ENCODE results near the gene ITGB3. TPM values are rescaled to one million over a fixed set of nuclear protein-coding genes. Genes with fewer than 3 reads are reported as not detected.

ITGB3 gene
- total and polyA plus RNA-seq, 7 donors = 0.69 to 62.7 (median 28.5) TPM

GRCh38 chr17:47330548-47330947 lies 76.9 kb downstream of the ITGB3 start:
- TF ChIP-seq, protein P1, sequence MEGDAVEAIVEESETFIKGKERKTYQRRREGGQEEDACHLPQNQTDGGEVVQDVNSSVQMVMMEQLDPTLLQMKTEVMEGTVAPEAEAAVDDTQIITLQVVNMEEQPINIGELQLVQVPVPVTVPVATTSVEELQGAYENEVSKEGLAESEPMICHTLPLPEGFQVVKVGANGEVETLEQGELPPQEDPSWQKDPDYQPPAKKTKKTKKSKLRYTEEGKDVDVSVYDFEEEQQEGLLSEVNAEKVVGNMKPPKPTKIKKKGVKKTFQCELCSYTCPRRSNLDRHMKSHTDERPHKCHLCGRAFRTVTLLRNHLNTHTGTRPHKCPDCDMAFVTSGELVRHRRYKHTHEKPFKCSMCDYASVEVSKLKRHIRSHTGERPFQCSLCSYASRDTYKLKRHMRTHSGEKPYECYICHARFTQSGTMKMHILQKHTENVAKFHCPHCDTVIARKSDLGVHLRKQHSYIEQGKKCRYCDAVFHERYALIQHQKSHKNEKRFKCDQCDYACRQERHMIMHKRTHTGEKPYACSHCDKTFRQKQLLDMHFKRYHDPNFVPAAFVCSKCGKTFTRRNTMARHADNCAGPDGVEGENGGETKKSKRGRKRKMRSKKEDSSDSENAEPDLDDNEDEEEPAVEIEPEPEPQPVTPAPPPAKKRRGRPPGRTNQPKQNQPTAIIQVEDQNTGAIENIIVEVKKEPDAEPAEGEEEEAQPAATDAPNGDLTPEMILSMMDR (IDR thresholded peaks at IDR 0.05) = no peak
- TF ChIP-seq POLR2AphosphoS5 (IDR thresholded peaks at IDR 0.05) (no peak), EP300 (IDR thresholded peaks at IDR 0.05) (no peak), POLR2A (IDR thresholded peaks at IDR 0.05) (no peak)
- H3K4me3 ChIP-seq = no peak overlapping the region

GRCh38 chr17:47332287-47332686 lies 78.7 kb downstream of the ITGB3 start:
- intact Hi-C loops (cut with DNase I) = no loop called here
- no peaks in the 10 kb centered on the region for H3K9me3 ChIP-seq
- no peaks in the 10 kb centered on the region for H3K27me3 ChIP-seq
- TF ChIP-seq POLR2A (IDR thresholded peaks at IDR 0.05) = no peak
- no peak for TF ChIP-seq EP300 (IDR thresholded peaks at IDR 0.05)
- TF ChIP-seq, protein P1 (IDR thresholded peaks at IDR 0.05) = no peak
- TF ChIP-seq POLR2AphosphoS5 (IDR thresholded peaks at IDR 0.05) = no peak
- H3K4me1 ChIP-seq = no peaks in the 10 kb centered on the region
- DNase-seq = no peak
- H3K27ac ChIP-seq = no peak overlapping the region
- no peak overlapping the region for H3K4me3 ChIP-seq
- peaks cover 0 to 15% (median 0%) of the 10 kb centered on the region in 4 donors for H3K36me3 ChIP-seq

More at GRCh38 chr17:47330548-47330947, 76.9 kb downstream of the ITGB3 start:
- H3K27me3 ChIP-seq = no peaks in the 10 kb centered on the region
- no peaks in the 10 kb centered on the region for H3K9me3 ChIP-seq
- H3K4me1 ChIP-seq = no peaks in the 10 kb centered on the region
- 95 to 97% methylated on average over 2 of the region's 2 CpGs for WGBS, 2 donors
- DNase-seq = no peak
- H3K36me3 ChIP-seq = peaks cover 0 to 11% (median 0%) of the 10 kb centered on the region in 4 donors
- intact Hi-C loops (cut with DNase I) = no loop called here
- H3K27ac ChIP-seq = no peak overlapping the region

DNA sequence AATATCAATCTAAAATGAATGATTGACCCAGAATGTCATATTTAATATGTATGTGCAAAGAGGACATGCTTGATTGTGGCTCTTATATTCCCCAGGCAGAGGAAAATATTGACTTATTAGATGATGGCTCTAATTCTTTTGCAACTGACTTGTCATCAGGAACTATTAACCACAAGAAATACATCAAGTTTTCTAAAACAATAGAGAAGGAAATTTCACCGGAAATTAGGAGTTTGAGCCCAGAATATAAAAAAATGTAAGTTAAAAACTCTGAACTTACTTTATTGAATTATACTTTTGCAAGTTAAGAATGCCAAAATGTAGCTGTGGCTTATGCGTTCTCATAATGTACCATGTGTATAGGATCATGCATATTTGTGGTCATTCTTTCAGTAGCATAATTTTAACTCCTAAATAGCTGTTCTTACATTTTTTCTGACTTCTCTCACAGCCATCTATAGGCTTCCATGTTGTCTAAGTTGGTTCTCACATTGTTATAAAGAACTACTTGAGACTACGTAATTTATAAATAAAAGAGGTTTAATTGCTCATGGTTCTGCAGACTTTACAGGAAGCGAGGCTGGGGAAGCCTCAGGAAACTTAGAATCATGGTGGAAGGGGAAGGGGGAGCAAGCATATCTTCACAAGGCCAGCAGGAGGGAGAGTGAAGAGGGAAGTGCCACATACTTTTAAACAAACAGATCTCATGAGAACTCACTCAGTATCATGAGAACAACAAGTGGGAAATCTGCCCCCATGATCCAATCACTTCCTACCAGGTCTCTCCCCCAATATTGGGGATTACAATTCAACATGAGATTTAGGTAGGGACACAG lies 81.7 kb downstream of the ITGB3 start:
- intact Hi-C loops (cut with DNase I) = no loop called here
- no peak overlapping the region for H3K4me3 ChIP-seq
- H3K27me3 ChIP-seq = no peaks in the 10 kb centered on the region
- no peak overlapping the region for H3K27ac ChIP-seq
- no peaks in the 10 kb centered on the region for H3K4me1 ChIP-seq
- H3K9me3 ChIP-seq = no peaks in the 10 kb centered on the region
- peaks cover 0 to 15% (median 0%) of the 10 kb centered on the region in 4 donors for H3K36me3 ChIP-seq
- DNase-seq = no peak
- WGBS, 2 donors = 79 to 91% methylated on average over 4 of the region's 4 CpGs
- TF ChIP-seq POLR2AphosphoS5 (IDR thresholded peaks at IDR 0.05) = no peak
- TF ChIP-seq, protein P1 (IDR thresholded peaks at IDR 0.05) = no peak
- no peak for TF ChIP-seq POLR2A (IDR thresholded peaks at IDR 0.05)
- TF ChIP-seq EP300 (IDR thresholded peaks at IDR 0.05) = no peak

DNA sequence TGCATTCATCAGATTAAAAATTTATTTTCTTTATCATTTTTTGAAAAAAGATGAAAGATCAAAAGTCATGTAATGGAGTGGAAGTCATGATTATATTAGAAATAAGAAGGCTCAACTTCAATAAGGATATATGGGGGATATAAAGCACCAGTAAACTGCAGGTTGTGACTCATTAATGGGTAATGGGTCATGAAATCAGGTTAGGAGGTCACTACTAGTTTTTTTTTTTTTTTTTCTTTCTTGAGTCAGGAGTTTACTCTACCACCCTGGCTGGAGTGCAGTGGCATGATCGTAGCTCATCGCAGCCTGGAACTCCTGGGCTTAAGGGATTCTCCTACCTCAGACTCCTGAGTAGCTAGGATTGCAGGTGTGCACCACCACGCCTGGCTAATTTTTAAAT lies 84.4 kb downstream of the ITGB3 start:
- Histone ChIP-seq H3K9me3 (no peaks in the 10 kb centered on the region), H3K36me3 (peaks cover 0 to 15% (median 0%) of the 10 kb centered on the region in 4 donors), H3K27ac (no peak overlapping the region), H3K4me1 (no peaks in the 10 kb centered on the region), H3K4me3 (no peak overlapping the region), H3K27me3 (no peaks in the 10 kb centered on the region)
- no peak for DNase-seq
- intact Hi-C loops (cut with DNase I) = no loop called here
- 96 to 97% methylated on average over 3 of the region's 3 CpGs for WGBS, 2 donors
- no peak for TF ChIP-seq POLR2A (IDR thresholded peaks at IDR 0.05)
- TF ChIP-seq, protein P1 (IDR thresholded peaks at IDR 0.05) = no peak
- TF ChIP-seq EP300 (IDR thresholded peaks at IDR 0.05) = no peak
- TF ChIP-seq POLR2AphosphoS5 (IDR thresholded peaks at IDR 0.05) = no peak

Measured in sigmoid colon (tissue), 7 donors.